Occipital lobe (tissue), 3 donors: ENCODE measurements around the gene RNF212B. TPM values are rescaled to one million over a fixed set of nuclear protein-coding genes. Genes with fewer than 3 reads are reported as not detected.

Experiments
- DNase-seq: peaks from one replicate; lab custom pipeline; 2025; lab: John Stamatoyannopoulos, UW
- small RNA-seq: library from RNA; depleted of rRNA; stranded (forward); fragments of <200 nt; gene quantifications from one replicate; pipeline ENCODE3, GENCODE V24; 2014
- total RNA-seq: library from RNA; depleted of rRNA; stranded (reverse); fragments of >200 nt; gene quantifications from one replicate; pipeline ENCODE4 v1.2.3, GENCODE V29; 2014

RNF212B gene
- total RNA-seq, 1 donor from 2014 or later: not detected

- DNase-seq: peak; percentile 100
Observed at GRCh38 chr14:23320584-23321571, 83.1 kb downstream of the RNF212B start, which contains the start of gene PABPN1. Gene PABPN1 (plus strand): TSS chr14:23321457. CDS start chr14:23321470, 13 bp downstream.

GRCh38 chr14:23321572-23322547 is 84.1 kb downstream of the RNF212B start:
- no peak for DNase-seq

Small RNA genes within 50 kb of the gene (small RNA-seq; reads per million reads assigned to genes)
- gene AL049829.1: not detected
- gene RNU6-1046P: not detected

Other genes starting within 250 kb of the RNF212B start
- 5.5 TPM for gene C14orf93, start 227.8 kb upstream of the RNF212B start, total RNA-seq
- 149 TPM for gene PSMB5, start 203.0 kb upstream of the RNF212B start, total RNA-seq
- gene PSMB11, start 195.7 kb upstream of the RNF212B start, total RNA-seq: not detected
- 10.3 TPM for gene CDH24, start 180.4 kb upstream of the RNF212B start, total RNA-seq
- gene ACIN1, start 142.8 kb upstream of the RNF212B start, total RNA-seq: 67.8 TPM
- gene C14orf119, start 142.4 kb upstream of the RNF212B start, total RNA-seq: 17.9 TPM
- not detected for gene CIROP, start 132.9 kb upstream of the RNF212B start, total RNA-seq
- gene CEBPE, start 118.7 kb upstream of the RNF212B start, total RNA-seq: 0.31 TPM
- 3.4 TPM for gene SLC7A8, start 54.3 kb upstream of the RNF212B start, total RNA-seq
- 2.5 TPM for gene HOMEZ, start 48.2 kb downstream of the RNF212B start, total RNA-seq
- 5.8 TPM for gene PPP1R3E, start 64.9 kb downstream of the RNF212B start, total RNA-seq
- 17.8 TPM for gene BCL2L2, start 68.9 kb downstream of the RNF212B start, total RNA-seq
- gene PABPN1, start 83.5 kb downstream of the RNF212B start, total RNA-seq: 59.6 TPM
- 158 TPM for gene SLC22A17, start 115.0 kb downstream of the RNF212B start, total RNA-seq
- 17.5 TPM for gene EFS, start 127.2 kb downstream of the RNF212B start, total RNA-seq
- not detected for gene IL25, start 134.9 kb downstream of the RNF212B start, total RNA-seq
- gene CMTM5, start 139.1 kb downstream of the RNF212B start, total RNA-seq: 0.62 TPM
- not detected for gene MYH6, start 170.3 kb downstream of the RNF212B start, total RNA-seq
- 0.31 TPM for gene MYH7, start 197.7 kb downstream of the RNF212B start, total RNA-seq
- 49.1 TPM for gene NGDN, start 231.8 kb downstream of the RNF212B start, total RNA-seq